Astrocyte of the spinal cord (primary cell): ENCODE measurements around the gene RUNX2.

ENCODE experiments used
- DNase-seq: peaks from one replicate; pipeline ENCODE4 v3.0.0; 2011; ENCODE audit warnings: low read depth, low spot score
- H3K4me3 ChIP-seq: 2 replicates; pipeline ENCODE4 v1.5.1; 2011; ENCODE audit warnings: low read depth, mild to moderate bottlenecking, low read length, moderate library complexity
- CTCF ChIP-seq: IDR thresholded peaks from 2 replicates; pipeline ENCODE4 v1.5.1; 2012; ENCODE audit warnings: low read depth, mild to moderate bottlenecking, low read length, inconsistent platforms
- in situ Hi-C: cut with HindIII; loops from 2 replicates; pipeline ENCODE4 v1.10.0; 2017; ENCODE audit warnings: low sequenced_read_pairs

The RUNX2 gene

GRCh38 chr6:45654673-45655072, 326.5 kb downstream of the RUNX2 start:
- peak; percentile 32 for DNase-seq
- no peak for TF ChIP-seq CTCF
- in situ Hi-C loops = no loop called here

GRCh38 chr6:45655745-45656476, 327.8 kb downstream of the RUNX2 start:
- DNase-seq = peak; percentile 100
- peak overlapping the region; percentile 3 for H3K4me3 ChIP-seq
- in situ Hi-C loops = no loop called here
- TF ChIP-seq CTCF = no peak

More at GRCh38 chr6:45654673-45655072, 326.5 kb downstream of the RUNX2 start:
- no peak overlapping the region for H3K4me3 ChIP-seq

- H3K4me3 ChIP-seq = no peak overlapping the region
- no peak for TF ChIP-seq CTCF
- in situ Hi-C loops = no loop called here
- no peak for DNase-seq
Measured at GRCh38 chr6:45657226-45657625, 329.1 kb downstream of the RUNX2 start.

GRCh38 chr6:45658400-45658799, 330.3 kb downstream of the RUNX2 start:
- in situ Hi-C loops = no loop called here
- no peak overlapping the region for H3K4me3 ChIP-seq
- TF ChIP-seq CTCF = no peak
- DNase-seq = no peak

GRCh38 chr6:45658958-45659357, 330.8 kb downstream of the RUNX2 start:
- no peak for TF ChIP-seq CTCF
- H3K4me3 ChIP-seq = no peak overlapping the region
- in situ Hi-C loops = no loop called here
- DNase-seq = no peak

GRCh38 chr6:45661661-45662060, 333.5 kb downstream of the RUNX2 start:
- no peak overlapping the region for H3K4me3 ChIP-seq
- DNase-seq = peak; percentile 93
- in situ Hi-C loops = no loop called here
- TF ChIP-seq CTCF = no peak
